ENCODE data around the gene CABLES1.

Gene CABLES1

GRCh38 chr18:23186781-23187180, 51.5 kb downstream of the CABLES1 start:
- TF ChIP-seq ZNF48 (tag by site-specific recombination; IDR thresholded peaks at IDR 0.05) = no peak
- no peak for TF ChIP-seq ZBTB7A (tag by site-specific recombination; IDR thresholded peaks at IDR 0.05; ENCODE audit: low read depth)
- no peak for TF ChIP-seq ZNF610 (tag by site-specific recombination; IDR thresholded peaks at IDR 0.05; ENCODE audit: borderline replicate concordance)
- TF ChIP-seq ZNF366 (tag by site-specific recombination; conservative IDR thresholded peaks at IDR 0.05) = no peak
- no peak for TF ChIP-seq ZNF561 (tag by site-specific recombination; IDR thresholded peaks at IDR 0.05; ENCODE audit: borderline replicate concordance)
- TF ChIP-seq ZNF211 (tag by site-specific recombination; IDR thresholded peaks at IDR 0.05; ENCODE audit: low read depth) = no peak
- TF ChIP-seq, protein P1, sequence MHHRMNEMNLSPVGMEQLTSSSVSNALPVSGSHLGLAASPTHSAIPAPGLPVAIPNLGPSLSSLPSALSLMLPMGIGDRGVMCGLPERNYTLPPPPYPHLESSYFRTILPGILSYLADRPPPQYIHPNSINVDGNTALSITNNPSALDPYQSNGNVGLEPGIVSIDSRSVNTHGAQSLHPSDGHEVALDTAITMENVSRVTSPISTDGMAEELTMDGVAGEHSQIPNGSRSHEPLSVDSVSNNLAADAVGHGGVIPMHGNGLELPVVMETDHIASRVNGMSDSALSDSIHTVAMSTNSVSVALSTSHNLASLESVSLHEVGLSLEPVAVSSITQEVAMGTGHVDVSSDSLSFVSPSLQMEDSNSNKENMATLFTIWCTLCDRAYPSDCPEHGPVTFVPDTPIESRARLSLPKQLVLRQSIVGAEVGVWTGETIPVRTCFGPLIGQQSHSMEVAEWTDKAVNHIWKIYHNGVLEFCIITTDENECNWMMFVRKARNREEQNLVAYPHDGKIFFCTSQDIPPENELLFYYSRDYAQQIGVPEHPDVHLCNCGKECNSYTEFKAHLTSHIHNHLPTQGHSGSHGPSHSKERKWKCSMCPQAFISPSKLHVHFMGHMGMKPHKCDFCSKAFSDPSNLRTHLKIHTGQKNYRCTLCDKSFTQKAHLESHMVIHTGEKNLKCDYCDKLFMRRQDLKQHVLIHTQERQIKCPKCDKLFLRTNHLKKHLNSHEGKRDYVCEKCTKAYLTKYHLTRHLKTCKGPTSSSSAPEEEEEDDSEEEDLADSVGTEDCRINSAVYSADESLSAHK (tag by site-specific recombination; IDR thresholded peaks at IDR 0.05) = no peak
- TF ChIP-seq ZNF223 (tag by site-specific recombination; IDR thresholded peaks at IDR 0.05) = no peak
- Histone ChIP-seq H3K4me3 (ENCODE audit: low read depth, low read length) (no peak overlapping the region), H3K36me3 (ENCODE audit: control insufficient read depth in 2 of 2, insufficient read depth in 1 of 2, low read length in 2 of 2) (peaks cover 0 to 4% of the 10 kb centered on the region in 2 experiments; a peak in 1 of 3 replicates), H3K9me3 (ENCODE audit: control insufficient read depth, insufficient read depth, low read depth, low read length) (no peaks in the 10 kb centered on the region), H3K27ac (ENCODE audit: extremely low read depth, low read depth, low read length) (no peak overlapping the region), H3K4me1 (ENCODE audit: control insufficient read depth, insufficient read depth, low read length) (no peaks in the 10 kb centered on the region)
- ChIA-PET POLR2A (no interaction called here), CTCF (interaction anchor here (0.7 to 1.3 kb wide), 2 partner anchors 21 to 85 kb away, joined by 4 to 5 read pairs; no protein-coding TSS in a partner anchor)

DNA sequence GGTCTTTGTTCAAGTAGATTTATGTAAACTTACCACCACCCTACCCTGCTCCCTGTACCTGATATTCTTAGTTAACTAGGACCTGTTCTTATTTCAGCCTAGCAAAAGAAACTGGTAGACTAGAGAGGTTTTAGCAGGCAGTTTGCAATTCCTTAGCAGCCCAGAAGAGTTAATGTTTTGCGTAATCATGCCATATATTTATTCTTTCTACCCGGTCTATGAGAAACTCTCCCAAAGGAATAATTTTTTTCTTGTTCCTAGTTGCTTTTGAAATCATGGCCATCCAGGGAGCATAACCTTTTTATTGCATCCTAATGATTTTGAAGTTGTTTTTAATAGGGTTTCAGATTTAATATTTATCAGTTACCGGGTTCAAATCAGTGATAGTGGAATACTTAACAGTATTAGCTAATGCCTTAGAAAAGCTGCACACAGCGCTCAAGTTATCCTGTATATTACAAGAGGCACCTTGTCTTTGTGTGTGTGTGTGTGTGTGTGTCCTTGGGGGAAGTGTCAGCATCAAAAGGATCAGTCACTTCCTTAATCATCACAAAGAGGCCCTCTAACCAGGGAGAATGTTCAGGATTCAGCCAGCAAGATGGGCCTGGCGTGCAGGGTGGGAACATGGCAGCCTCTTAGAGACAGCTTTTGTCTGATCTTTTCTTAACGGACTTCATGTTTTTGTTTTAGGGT, 52.9 kb downstream of the CABLES1 start:
- TF ChIP-seq PRDM6 (tag by site-specific recombination; IDR thresholded peaks at IDR 0.05) (no peak), ZNF24 (tag by site-specific recombination; IDR thresholded peaks at IDR 0.05) (no peak), ZNF600 (tag by site-specific recombination; IDR thresholded peaks at IDR 0.05) (no peak), ZNF544 (tag by site-specific recombination; IDR thresholded peaks at IDR 0.05) (no peak), KLF1 (tag by site-specific recombination; IDR thresholded peaks at IDR 0.05) (no peak), ZNF19 (tag by site-specific recombination; IDR thresholded peaks at IDR 0.05; ENCODE audit: low read depth) (no peak), MYNN (tag by site-specific recombination; IDR thresholded peaks at IDR 0.05; ENCODE audit: borderline replicate concordance) (no peak), ZNF610 (tag by site-specific recombination; IDR thresholded peaks at IDR 0.05; ENCODE audit: borderline replicate concordance) (no peak), AEBP2 (tag by site-specific recombination; IDR thresholded peaks at IDR 0.05; ENCODE audit: borderline replicate concordance) (no peak), HOXD13 (CRISPR knock-in tag; IDR thresholded peaks at IDR 0.05; ENCODE audit: borderline replicate concordance) (no peak), ZFP3 (tag by site-specific recombination; IDR thresholded peaks at IDR 0.05; ENCODE audit: low read depth) (no peak), ZNF660 (tag by site-specific recombination; IDR thresholded peaks at IDR 0.05) (no peak), ZNF488 (tag by site-specific recombination; IDR thresholded peaks at IDR 0.05) (no peak), PRDM1 (tag by site-specific recombination; IDR thresholded peaks at IDR 0.05) (no peak), ZNF366 (tag by site-specific recombination; conservative IDR thresholded peaks at IDR 0.05) (no peak), WT1 (tag by site-specific recombination; IDR thresholded peaks at IDR 0.05) (no peak)
- TF ChIP-seq, protein P2, sequence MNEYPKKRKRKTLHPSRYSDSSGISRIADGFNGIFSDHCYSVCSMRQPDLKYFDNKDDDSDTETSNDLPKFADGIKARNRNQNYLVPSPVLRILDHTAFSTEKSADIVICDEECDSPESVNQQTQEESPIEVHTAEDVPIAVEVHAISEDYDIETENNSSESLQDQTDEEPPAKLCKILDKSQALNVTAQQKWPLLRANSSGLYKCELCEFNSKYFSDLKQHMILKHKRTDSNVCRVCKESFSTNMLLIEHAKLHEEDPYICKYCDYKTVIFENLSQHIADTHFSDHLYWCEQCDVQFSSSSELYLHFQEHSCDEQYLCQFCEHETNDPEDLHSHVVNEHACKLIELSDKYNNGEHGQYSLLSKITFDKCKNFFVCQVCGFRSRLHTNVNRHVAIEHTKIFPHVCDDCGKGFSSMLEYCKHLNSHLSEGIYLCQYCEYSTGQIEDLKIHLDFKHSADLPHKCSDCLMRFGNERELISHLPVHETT (tag by site-specific recombination; IDR thresholded peaks at IDR 0.05) = no peak
- TF ChIP-seq, protein P3, sequence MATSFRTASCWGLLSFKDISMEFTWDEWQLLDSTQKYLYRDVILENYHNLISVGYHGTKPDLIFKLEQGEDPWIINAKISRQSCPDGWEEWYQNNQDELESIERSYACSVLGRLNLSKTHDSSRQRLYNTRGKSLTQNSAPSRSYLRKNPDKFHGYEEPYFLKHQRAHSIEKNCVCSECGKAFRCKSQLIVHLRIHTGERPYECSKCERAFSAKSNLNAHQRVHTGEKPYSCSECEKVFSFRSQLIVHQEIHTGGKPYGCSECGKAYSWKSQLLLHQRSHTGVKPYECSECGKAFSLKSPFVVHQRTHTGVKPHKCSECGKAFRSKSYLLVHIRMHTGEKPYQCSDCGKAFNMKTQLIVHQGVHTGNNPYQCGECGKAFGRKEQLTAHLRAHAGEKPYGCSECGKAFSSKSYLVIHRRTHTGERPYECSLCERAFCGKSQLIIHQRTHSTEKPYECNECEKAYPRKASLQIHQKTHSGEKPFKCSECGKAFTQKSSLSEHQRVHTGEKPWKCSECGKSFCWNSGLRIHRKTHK (tag by site-specific recombination; IDR thresholded peaks at IDR 0.05) = no peak
- ChIA-PET CTCF (interaction anchor here (0.7 kb wide), 1 partner anchor 844 kb away, joined by 3 read pairs; no protein-coding TSS in a partner anchor), POLR2A (no interaction called here)
- H3K36me3 ChIP-seq (ENCODE audit: control insufficient read depth in 2 of 2, insufficient read depth in 1 of 2, low read length in 2 of 2) = peaks cover 0 to 4% of the 10 kb centered on the region in 2 experiments; a peak in 1 of 3 replicates
- H3K4me1 ChIP-seq (ENCODE audit: control insufficient read depth, insufficient read depth, low read length) = no peaks in the 10 kb centered on the region
- no peak overlapping the region for H3K4me3 ChIP-seq (ENCODE audit: low read depth, low read length)
- no peaks in the 10 kb centered on the region for H3K9me3 ChIP-seq (ENCODE audit: control insufficient read depth, insufficient read depth, low read depth, low read length)
- H3K27ac ChIP-seq (ENCODE audit: extremely low read depth, low read depth, low read length) = no peak overlapping the region
